ENCODE results near the gene FCER1A. TPM values are rescaled to one million over a fixed set of nuclear protein-coding genes. Genes with fewer than 3 reads are reported as not detected.
A peak's percentile ranks its signal among the peaks of the same experiment; 100 is the strongest.

The FCER1A gene
- total RNA-seq, 1 donor from 2014 or later, result 13.3 TPM

DNA sequence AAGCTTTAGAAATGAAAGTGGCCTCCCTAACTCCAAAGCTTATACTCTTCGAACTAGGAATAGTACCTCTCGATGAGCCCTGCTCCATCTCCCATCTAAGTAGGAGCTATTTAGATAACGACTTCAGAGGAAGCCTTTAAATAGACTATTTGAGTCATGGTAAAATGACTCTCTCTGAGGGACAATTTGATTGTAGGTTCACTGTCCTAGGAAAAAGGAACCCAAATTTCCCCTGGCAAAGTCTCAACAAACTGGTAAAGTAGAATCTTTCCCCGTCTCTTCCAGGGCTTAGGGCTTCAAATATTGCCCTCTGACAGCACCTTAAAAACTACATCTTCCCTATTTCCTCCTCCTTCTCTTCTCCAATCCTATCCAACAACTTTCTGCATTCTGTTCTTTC is 2.0 kb upstream of the FCER1A start:
- no peaks in the 10 kb centered on the region for H3K27me3 ChIP-seq
- H3K9me3 ChIP-seq, result no peaks in the 10 kb centered on the region
- intact Hi-C loops (cut with DNase I), result no loop called here
- no peak for ATAC-seq
- H3K4me1 ChIP-seq, result no peaks in the 10 kb centered on the region
- H3K4me3 ChIP-seq, result no peak overlapping the region
- no peak overlapping the region for H3K27ac ChIP-seq
- H3K36me3 ChIP-seq, result no peaks in the 10 kb centered on the region
- DNase-seq, result no peak
- TF ChIP-seq, protein P1, sequence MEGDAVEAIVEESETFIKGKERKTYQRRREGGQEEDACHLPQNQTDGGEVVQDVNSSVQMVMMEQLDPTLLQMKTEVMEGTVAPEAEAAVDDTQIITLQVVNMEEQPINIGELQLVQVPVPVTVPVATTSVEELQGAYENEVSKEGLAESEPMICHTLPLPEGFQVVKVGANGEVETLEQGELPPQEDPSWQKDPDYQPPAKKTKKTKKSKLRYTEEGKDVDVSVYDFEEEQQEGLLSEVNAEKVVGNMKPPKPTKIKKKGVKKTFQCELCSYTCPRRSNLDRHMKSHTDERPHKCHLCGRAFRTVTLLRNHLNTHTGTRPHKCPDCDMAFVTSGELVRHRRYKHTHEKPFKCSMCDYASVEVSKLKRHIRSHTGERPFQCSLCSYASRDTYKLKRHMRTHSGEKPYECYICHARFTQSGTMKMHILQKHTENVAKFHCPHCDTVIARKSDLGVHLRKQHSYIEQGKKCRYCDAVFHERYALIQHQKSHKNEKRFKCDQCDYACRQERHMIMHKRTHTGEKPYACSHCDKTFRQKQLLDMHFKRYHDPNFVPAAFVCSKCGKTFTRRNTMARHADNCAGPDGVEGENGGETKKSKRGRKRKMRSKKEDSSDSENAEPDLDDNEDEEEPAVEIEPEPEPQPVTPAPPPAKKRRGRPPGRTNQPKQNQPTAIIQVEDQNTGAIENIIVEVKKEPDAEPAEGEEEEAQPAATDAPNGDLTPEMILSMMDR (IDR thresholded peaks at IDR 0.05), result no peak

- ATAC-seq (no peak), DNase-seq (no peak)
- H3K27ac ChIP-seq, result no peak overlapping the region
- no peaks in the 10 kb centered on the region for H3K4me1 ChIP-seq
- intact Hi-C loops (cut with DNase I), result no loop called here
- H3K9me3 ChIP-seq, result no peaks in the 10 kb centered on the region
- no peaks in the 10 kb centered on the region for H3K36me3 ChIP-seq
- H3K4me3 ChIP-seq, result no peak overlapping the region
- TF ChIP-seq, protein P1 (IDR thresholded peaks at IDR 0.05), result no peak
- H3K27me3 ChIP-seq, result no peaks in the 10 kb centered on the region
Measured at GRCh38 chr1:159307346-159308020, 5.3 kb downstream of the FCER1A start.

DNA sequence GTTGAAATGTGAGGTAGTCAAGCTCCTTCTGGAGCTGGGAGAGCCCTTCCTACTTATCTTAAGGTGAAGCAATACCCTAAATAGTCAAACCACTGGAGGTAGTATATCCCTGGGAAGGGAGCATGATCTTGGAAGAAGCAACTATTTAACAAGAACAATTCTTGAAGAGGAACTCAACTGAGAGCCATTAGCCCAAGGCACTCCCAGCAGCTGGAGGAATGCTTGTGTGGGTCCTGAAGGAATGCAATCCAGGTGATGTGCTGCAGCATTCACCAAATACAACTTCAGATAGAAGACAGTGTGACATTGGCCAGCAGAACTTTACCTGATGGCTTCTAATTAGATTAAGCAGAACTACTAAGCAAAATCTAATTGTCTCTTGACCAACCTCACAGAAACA is 9.5 kb downstream of the FCER1A start:
- TF ChIP-seq, protein P1 (IDR thresholded peaks at IDR 0.05), result no peak
- no peaks in the 10 kb centered on the region for H3K36me3 ChIP-seq
- no peak overlapping the region for H3K4me3 ChIP-seq
- no peak overlapping the region for H3K27ac ChIP-seq
- no peak for DNase-seq
- no peaks in the 10 kb centered on the region for H3K4me1 ChIP-seq
- no peaks in the 10 kb centered on the region for H3K9me3 ChIP-seq
- ATAC-seq, result no peak
- no peaks in the 10 kb centered on the region for H3K27me3 ChIP-seq
- intact Hi-C loops (cut with DNase I), result no loop called here

- DNase-seq (no peak), ATAC-seq (peak; percentile 42)
- Histone ChIP-seq H3K27me3 (no peaks in the 10 kb centered on the region), H3K27ac (no peak overlapping the region), H3K36me3 (no peaks in the 10 kb centered on the region), H3K4me3 (no peak overlapping the region), H3K9me3 (no peaks in the 10 kb centered on the region), H3K4me1 (no peaks in the 10 kb centered on the region)
- intact Hi-C loops (cut with DNase I), result no loop called here
- TF ChIP-seq, protein P1 (IDR thresholded peaks at IDR 0.05), result no peak
Measured at GRCh38 chr1:159315381-159315780, 13.2 kb downstream of the FCER1A start.

DNA sequence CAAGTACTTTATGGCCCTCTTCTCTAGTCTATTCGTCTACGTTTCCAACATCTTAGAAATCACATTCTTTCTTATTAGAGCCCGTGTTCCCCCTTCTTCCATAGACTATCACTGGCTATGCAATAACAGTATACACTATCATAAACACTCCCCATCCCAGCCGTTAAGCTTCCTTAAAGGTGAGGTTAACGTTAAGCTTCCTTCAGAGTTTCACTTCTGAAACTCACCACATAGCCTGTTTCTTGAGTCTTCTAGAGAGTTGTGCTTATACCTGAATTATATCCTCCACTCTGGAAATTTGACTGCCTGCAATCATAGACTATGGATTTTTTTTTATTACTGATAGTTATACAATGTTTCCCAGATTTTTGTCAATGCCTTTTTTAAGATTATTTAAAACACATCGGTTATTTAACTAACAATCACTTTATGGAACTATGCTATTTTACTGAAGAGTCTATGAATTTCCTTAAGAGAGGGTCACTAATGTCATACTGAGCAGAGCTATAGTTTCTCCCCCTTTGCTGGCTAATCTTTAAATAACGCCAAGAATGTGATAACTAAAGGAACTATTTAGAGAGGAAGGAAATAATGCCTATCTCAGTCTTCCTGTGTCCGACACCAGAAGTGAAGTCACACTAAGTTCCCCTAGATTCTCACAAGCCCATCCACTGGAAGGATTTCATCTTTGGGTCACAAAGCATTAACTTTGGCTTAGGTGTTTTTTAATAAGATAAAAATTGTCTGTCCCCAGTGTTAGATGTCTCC is 16.8 kb downstream of the FCER1A start:
- no peaks in the 10 kb centered on the region for H3K9me3 ChIP-seq
- no peak for DNase-seq
- no peak for ATAC-seq
- no peaks in the 10 kb centered on the region for H3K4me1 ChIP-seq
- no peaks in the 10 kb centered on the region for H3K27me3 ChIP-seq
- TF ChIP-seq, protein P1 (IDR thresholded peaks at IDR 0.05), result no peak
- H3K4me3 ChIP-seq, result no peak overlapping the region
- intact Hi-C loops (cut with DNase I), result no loop called here
- no peaks in the 10 kb centered on the region for H3K36me3 ChIP-seq
- no peak overlapping the region for H3K27ac ChIP-seq

All from upper lobe of right lung (tissue), 1 donor.